Measurements from ENCODE around the gene TMEM52. TPM values are rescaled to one million over a fixed set of nuclear protein-coding genes. Genes with fewer than 3 reads are reported as not detected.

Gene TMEM52
- total RNA-seq, 1 donor from 2014 or later, result 3.7 TPM

DNA sequence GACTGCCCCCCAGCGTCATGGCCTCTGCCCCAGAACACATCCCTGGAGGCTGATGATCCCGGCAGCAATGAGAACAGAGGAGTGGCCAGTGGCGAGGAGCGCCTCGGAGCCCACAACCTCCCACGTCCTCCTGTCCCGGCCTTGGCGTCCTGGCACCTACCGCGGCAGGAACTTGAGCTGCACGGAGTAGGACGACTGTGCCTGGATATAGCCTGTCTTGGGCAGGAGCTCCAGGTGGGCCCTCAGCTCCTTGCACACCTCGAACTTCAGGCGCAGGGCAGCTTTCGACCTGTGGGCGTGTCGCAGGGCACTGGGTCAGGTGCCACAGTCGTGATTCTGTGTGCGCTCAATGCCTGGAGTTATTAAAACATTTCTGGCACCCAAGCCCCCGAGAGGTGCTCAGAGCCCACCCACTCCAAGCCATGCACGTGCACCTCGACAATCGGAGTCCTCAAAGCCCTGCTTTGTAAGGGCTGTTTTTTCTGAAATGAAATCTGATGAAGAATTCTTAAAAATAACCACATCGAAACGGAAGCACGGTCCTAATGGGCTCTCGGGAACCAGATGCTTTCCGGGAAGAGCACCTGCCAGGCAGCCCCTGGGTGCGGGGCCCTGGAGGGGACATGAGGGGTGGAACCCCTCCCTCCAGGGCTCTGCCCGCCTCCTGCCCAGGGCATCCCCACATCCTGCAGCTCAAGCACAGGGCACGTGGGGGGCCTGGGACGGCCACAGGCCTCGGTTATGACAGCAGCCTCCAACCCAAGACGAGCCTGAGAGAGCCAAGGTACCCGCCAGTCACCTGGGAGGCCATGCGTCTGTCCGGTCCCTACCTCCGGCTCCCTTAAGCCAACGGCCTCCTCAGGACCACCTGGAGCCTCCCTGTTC is 23.0 kb upstream of the TMEM52 start:
- H3K4me1 Mint-ChIP-seq, result peaks cover 9% of the 10 kb centered on the region
- H3K4me3 Mint-ChIP-seq, result no peak overlapping the region
- H3K27me3 Mint-ChIP-seq (ENCODE audit: low read depth), result peaks cover 2% of the 10 kb centered on the region
- H3K36me3 Mint-ChIP-seq (ENCODE audit: low read depth), result no peaks in the 10 kb centered on the region
- no peak overlapping the region for H3K27ac Mint-ChIP-seq (ENCODE audit: unreplicated experiment)
- DNase-seq (ENCODE audit: low read depth, low spot score), result no peak
- H3K9me3 Mint-ChIP-seq, result no peaks in the 10 kb centered on the region
- TF ChIP-seq, protein P1, sequence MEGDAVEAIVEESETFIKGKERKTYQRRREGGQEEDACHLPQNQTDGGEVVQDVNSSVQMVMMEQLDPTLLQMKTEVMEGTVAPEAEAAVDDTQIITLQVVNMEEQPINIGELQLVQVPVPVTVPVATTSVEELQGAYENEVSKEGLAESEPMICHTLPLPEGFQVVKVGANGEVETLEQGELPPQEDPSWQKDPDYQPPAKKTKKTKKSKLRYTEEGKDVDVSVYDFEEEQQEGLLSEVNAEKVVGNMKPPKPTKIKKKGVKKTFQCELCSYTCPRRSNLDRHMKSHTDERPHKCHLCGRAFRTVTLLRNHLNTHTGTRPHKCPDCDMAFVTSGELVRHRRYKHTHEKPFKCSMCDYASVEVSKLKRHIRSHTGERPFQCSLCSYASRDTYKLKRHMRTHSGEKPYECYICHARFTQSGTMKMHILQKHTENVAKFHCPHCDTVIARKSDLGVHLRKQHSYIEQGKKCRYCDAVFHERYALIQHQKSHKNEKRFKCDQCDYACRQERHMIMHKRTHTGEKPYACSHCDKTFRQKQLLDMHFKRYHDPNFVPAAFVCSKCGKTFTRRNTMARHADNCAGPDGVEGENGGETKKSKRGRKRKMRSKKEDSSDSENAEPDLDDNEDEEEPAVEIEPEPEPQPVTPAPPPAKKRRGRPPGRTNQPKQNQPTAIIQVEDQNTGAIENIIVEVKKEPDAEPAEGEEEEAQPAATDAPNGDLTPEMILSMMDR (conservative IDR thresholded peaks at IDR 0.05), result no peak

DNA sequence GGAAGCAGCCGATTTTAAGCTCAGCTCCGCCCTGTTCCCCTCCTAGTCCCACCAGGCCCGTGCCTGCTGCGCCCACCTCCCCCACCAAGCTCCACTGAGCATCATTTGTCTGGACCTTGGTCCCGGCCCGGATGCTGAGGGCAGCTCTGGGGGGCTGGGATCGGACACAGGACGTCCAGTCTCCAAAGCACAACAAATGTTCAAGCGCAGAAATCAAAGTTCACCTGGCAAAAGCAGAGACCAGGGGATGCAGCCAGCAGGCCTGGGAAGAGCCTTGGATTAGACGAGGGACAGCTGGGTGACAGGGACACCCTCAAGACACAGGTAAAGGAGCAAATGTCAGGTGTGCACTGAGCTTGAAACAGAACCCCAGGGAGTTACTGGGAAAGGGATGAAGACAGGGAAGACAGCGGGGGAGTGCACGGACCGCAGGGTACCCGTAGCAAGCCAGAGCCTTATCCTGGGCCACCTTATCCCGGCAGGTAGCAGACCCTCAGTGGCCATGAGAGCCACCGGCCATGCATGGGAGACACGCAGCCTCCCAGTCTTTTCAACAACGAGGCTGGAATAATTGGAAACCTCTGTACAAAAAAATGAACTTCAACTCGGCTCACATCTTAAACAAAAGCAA is 22.2 kb upstream of the TMEM52 start:
- DNase-seq (ENCODE audit: low read depth, low spot score), result no peak
- TF ChIP-seq, protein P1 (conservative IDR thresholded peaks at IDR 0.05), result no peak
- H3K27ac Mint-ChIP-seq (ENCODE audit: unreplicated experiment), result no peak overlapping the region
- H3K9me3 Mint-ChIP-seq, result no peaks in the 10 kb centered on the region
- H3K4me3 Mint-ChIP-seq, result no peak overlapping the region
- H3K27me3 Mint-ChIP-seq (ENCODE audit: low read depth), result peaks cover 2% of the 10 kb centered on the region
- H3K4me1 Mint-ChIP-seq, result peaks cover 9% of the 10 kb centered on the region
- no peaks in the 10 kb centered on the region for H3K36me3 Mint-ChIP-seq (ENCODE audit: low read depth)

DNA sequence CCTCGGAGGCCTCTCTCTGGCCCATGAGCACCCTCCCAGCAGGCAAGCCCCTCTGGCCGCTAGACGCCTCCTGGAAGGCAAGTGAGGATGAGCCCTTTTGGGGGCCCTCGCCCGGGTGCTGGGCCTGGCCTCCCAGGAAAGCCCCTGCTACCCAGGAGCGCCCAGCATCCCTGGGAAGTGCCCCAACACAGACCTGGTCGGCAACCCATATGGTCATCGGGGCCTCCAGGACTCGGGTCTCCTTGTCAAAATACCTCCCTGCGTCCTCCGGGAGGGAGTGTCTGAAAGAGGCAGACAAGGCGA is 21.0 kb upstream of the TMEM52 start:
- H3K9me3 Mint-ChIP-seq, result no peaks in the 10 kb centered on the region
- no peaks in the 10 kb centered on the region for H3K36me3 Mint-ChIP-seq (ENCODE audit: low read depth)

DNA sequence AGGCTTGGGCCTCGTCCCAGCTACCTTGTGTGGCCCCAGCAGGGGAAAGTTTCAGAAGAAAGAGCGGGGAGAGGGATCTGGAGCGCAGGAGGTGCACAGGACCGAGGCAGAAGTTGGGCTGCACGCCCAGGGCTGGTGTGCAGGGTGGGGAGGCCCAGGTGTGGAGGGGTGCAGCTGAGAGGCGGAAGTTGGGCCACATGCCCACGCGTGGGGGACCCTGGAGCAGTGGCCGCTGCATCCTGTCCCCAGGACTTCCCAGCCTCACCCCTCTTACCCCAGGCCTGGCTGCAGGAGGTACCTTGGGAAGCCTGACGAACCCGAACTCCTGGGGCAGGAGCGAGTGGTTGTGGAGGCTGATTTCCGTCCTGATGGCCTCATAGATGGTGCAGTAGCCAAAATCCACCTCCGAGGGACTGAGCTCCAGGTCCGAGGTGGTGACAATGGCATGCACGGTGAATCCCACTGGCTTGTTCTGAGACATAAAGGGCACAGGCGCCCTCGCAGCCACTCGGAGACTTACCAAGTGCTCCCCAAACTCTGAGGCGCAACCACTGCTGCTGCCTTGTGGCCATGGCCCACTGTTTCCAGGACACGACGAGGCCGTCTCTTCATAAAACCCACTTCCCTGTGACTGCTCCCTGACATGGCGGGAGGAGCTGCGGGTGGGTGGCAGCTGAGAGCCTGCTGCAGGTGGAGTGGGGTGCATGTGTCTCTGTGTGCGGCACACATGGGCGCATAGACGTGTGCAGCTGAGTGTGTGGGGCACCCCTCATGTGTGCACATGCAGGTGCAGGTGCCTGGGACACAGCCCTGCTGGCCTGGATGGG is 20.4 kb upstream of the TMEM52 start:
- TF ChIP-seq, protein P1 (conservative IDR thresholded peaks at IDR 0.05), result no peak
- Mint-ChIP-seq H3K36me3 (ENCODE audit: low read depth) (no peaks in the 10 kb centered on the region), H3K4me3 (no peak overlapping the region), H3K27ac (ENCODE audit: unreplicated experiment) (no peak overlapping the region), H3K27me3 (ENCODE audit: low read depth) (peaks cover 7% of the 10 kb centered on the region), H3K9me3 (no peaks in the 10 kb centered on the region), H3K4me1 (peaks cover 9% of the 10 kb centered on the region)
- no peak for DNase-seq (ENCODE audit: low read depth, low spot score)

More for the DNA sequence above, 21.0 kb upstream of the TMEM52 start:
- peaks cover 9% of the 10 kb centered on the region for H3K4me1 Mint-ChIP-seq
- no peak overlapping the region for H3K27ac Mint-ChIP-seq (ENCODE audit: unreplicated experiment)
- peaks cover 7% of the 10 kb centered on the region for H3K27me3 Mint-ChIP-seq (ENCODE audit: low read depth)
- TF ChIP-seq, protein P1 (conservative IDR thresholded peaks at IDR 0.05), result no peak
- no peak for DNase-seq (ENCODE audit: low read depth, low spot score)
- H3K4me3 Mint-ChIP-seq, result no peak overlapping the region

DNA sequence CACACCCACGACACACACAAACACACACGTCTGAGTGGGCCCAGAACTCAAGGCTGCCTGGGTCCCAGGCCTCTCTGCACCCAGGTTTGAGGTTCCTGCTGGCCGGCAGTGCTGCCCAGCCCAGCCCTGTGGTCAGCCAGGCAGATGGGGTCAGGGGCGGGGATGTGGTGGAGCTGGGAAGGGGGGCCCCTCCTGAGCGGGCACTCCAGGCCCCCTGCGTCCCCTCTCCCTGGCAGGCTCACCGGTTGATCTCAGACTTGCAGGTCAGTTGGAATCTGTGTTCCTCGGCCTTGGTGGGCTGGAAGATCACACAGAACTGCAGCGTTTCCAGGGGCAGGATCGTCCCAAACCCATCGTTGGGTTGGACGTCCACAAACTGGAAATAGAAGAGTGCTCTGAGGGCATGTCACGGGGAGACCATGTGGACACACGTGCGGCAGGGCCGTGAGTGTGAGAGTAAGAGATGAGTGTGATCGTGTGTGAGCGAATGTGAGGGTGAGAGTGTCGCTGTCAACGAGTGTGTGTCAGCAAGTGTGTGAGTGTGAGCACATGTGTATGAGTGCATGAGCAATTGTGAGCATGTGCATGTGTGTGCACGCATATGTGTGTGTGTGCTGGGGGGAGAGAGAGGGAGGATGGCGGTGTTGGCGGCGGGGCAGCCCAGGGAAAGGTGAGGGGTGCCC is 19.7 kb upstream of the TMEM52 start:
- TF ChIP-seq, protein P1 (conservative IDR thresholded peaks at IDR 0.05), result no peak
- no peak overlapping the region for H3K27ac Mint-ChIP-seq (ENCODE audit: unreplicated experiment)
- H3K9me3 Mint-ChIP-seq, result peaks cover 5% of the 10 kb centered on the region
- H3K4me1 Mint-ChIP-seq, result peaks cover 2% of the 10 kb centered on the region
- no peak for DNase-seq (ENCODE audit: low read depth, low spot score)
- no peak overlapping the region for H3K4me3 Mint-ChIP-seq
- H3K27me3 Mint-ChIP-seq (ENCODE audit: low read depth), result peaks cover 5% of the 10 kb centered on the region
- H3K36me3 Mint-ChIP-seq (ENCODE audit: low read depth), result no peaks in the 10 kb centered on the region
